ENCODE results near the gene INPP4B.
A peak's percentile ranks its signal among the peaks of the same experiment; 100 is the strongest.

The INPP4B gene

DNA sequence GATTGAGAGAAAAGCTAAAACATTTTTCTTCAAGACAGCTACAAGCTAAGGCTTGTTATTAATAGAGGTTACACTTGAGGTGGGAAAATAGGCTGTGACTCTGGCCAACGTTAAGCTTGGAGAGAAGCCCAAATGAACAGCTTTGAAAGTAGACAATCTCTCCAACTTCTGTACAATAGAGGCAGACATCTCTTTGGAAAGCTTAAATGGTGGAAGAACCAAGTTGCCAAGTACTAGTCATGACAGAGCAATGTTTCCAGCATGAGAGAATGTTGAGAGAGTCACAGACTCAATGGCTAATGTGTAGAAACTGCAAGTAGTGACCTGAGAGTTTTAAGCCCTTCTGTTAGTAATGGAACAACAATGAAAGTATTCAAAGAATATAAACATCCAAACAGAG is 298.1 kb downstream of the INPP4B start:
- Histone ChIP-seq H3K79me1 (ENCODE audit: low read depth, low read length) (no peaks in the 10 kb centered on the region), H3K23ac (ENCODE audit: low read depth, low read length, poor library complexity) (no peak overlapping the region), H4K8ac (ENCODE audit: low read depth, low read length) (no peak overlapping the region), H3K4me2 (ENCODE audit: insufficient read depth, low read length, poor library complexity, severe bottlenecking) (no peak overlapping the region), H4K91ac (ENCODE audit: low read depth, low read length, poor library complexity) (no peak overlapping the region), H3K9ac (ENCODE audit: low read depth, low read length, poor library complexity) (no peak overlapping the region), H3K27ac (replicated peaks; ENCODE audit: low read length) (no peak overlapping the region), H3K9me3 (replicated peaks in 1 of 2; ENCODE audit: control insufficient read depth in 2 of 2, insufficient read depth in 1 of 2, low read depth in 1 of 2, low read length in 2 of 2) (no peaks in the 10 kb centered on the region), H3K4me1 (ENCODE audit: control insufficient read depth in 2 of 2, insufficient read depth in 1 of 2, low read depth in 1 of 2, low read length in 2 of 2) (peaks cover 4 to 5% of the 10 kb centered on the region in 2 donors), H3K36me3 (replicated peaks in 1 of 2; ENCODE audit: control insufficient read depth in 2 of 2, insufficient read depth in 2 of 2, low read length in 2 of 2) (no peaks in the 10 kb centered on the region), H2BK120ac (ENCODE audit: low read depth, low read length) (no peak overlapping the region), H3K18ac (ENCODE audit: low read length) (no peak overlapping the region), H2BK12ac (ENCODE audit: low read length) (no peak overlapping the region), H3K4ac (ENCODE audit: low read length) (no peak overlapping the region), H3K14ac (ENCODE audit: low read length) (no peak overlapping the region), H2AK5ac (ENCODE audit: low read depth, low read length) (no peak overlapping the region), H3K27me3 (ENCODE audit: control insufficient read depth in 3 of 3, insufficient read depth in 3 of 3, low read depth in 1 of 3, low read length in 3 of 3) (no peaks in the 10 kb centered on the region), H2AFZ (ENCODE audit: low read length) (no peak overlapping the region), H2BK15ac (ENCODE audit: low read length) (no peak overlapping the region), H2BK5ac (ENCODE audit: low read length) (no peak overlapping the region), H3K4me3 (ENCODE audit: low read length in 2 of 2) (no peak overlapping the region)
- WGBS, 2 donors (ENCODE audit: extremely low coverage in 2 of 2, insufficient read length in 2 of 2, insufficient replicate concordance in 1 of 2) = no CpG with 5 or more reads among the region's 1 CpG
- no peak for DNase-seq (ENCODE audit: low spot score)

DNA sequence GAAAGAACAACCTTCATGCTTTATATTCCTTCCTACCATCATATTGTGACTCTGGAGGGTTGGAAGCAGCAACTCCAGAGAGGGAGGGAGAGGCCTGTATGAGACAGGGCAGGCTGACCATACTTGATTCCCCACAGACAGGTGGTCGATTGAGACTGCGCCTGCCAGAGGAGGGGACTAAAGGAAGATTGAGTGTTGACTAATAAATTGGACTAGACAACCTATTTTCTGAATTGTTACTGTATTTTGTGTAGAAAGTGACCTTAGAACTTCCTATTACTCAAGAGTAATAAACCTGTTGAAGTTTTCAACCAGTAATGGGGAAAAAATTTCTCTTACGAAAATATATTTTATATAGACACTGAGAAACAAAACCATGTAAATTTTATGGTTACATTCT is 301.5 kb downstream of the INPP4B start:
- Histone ChIP-seq H3K27me3 (ENCODE audit: control insufficient read depth in 3 of 3, insufficient read depth in 3 of 3, low read depth in 1 of 3, low read length in 3 of 3) (no peaks in the 10 kb centered on the region), H2AFZ (ENCODE audit: low read length) (no peak overlapping the region), H2BK15ac (ENCODE audit: low read length) (no peak overlapping the region), H2BK120ac (ENCODE audit: low read depth, low read length) (no peak overlapping the region), H3K23ac (ENCODE audit: low read depth, low read length, poor library complexity) (no peak overlapping the region), H3K4me2 (ENCODE audit: insufficient read depth, low read length, poor library complexity, severe bottlenecking) (no peak overlapping the region), H3K27ac (replicated peaks; ENCODE audit: low read length) (no peak overlapping the region), H2BK5ac (ENCODE audit: low read length) (no peak overlapping the region), H3K14ac (ENCODE audit: low read length) (no peak overlapping the region), H3K36me3 (replicated peaks in 1 of 2; ENCODE audit: control insufficient read depth in 2 of 2, insufficient read depth in 2 of 2, low read length in 2 of 2) (no peaks in the 10 kb centered on the region), H2AK5ac (ENCODE audit: low read depth, low read length) (no peak overlapping the region), H3K79me1 (ENCODE audit: low read depth, low read length) (no peaks in the 10 kb centered on the region), H3K18ac (ENCODE audit: low read length) (no peak overlapping the region), H3K4ac (ENCODE audit: low read length) (no peak overlapping the region), H2BK12ac (ENCODE audit: low read length) (no peak overlapping the region), H4K8ac (ENCODE audit: low read depth, low read length) (no peak overlapping the region), H3K9ac (ENCODE audit: low read depth, low read length, poor library complexity) (no peak overlapping the region), H3K9me3 (replicated peaks in 1 of 2; ENCODE audit: control insufficient read depth in 2 of 2, insufficient read depth in 1 of 2, low read depth in 1 of 2, low read length in 2 of 2) (no peaks in the 10 kb centered on the region), H4K91ac (ENCODE audit: low read depth, low read length, poor library complexity) (no peak overlapping the region), H3K4me3 (ENCODE audit: low read length in 2 of 2) (no peak overlapping the region), H3K4me1 (ENCODE audit: control insufficient read depth in 2 of 2, insufficient read depth in 1 of 2, low read depth in 1 of 2, low read length in 2 of 2) (no peaks in the 10 kb centered on the region)
- no peak for DNase-seq (ENCODE audit: low spot score)
- WGBS, 2 donors (ENCODE audit: extremely low coverage in 2 of 2, insufficient read length in 2 of 2, insufficient replicate concordance in 1 of 2) = no CpG with 5 or more reads among the region's 3 CpGs

DNA sequence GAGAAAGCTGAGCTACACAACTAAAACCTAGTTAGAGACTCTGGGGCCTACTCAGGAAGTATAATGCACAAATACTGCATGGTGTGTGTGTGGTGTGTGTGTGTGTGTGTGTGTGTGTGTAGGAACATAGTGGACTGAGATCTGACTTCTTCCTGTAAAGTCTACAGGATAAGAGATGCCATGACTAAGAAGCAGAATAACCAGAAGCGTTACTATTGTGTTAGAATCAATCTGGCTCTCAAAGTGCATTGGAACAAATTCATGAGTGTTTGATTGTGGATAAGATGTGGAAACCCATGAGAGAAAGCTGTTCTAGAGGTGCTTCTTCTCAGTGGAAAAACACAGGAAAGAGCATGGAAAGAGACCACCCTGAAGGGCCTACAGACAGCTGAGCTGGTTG is 302.1 kb downstream of the INPP4B start:
- Histone ChIP-seq H4K8ac (ENCODE audit: low read depth, low read length) (no peak overlapping the region), H2BK5ac (ENCODE audit: low read length) (no peak overlapping the region), H3K4me1 (ENCODE audit: control insufficient read depth in 2 of 2, insufficient read depth in 1 of 2, low read depth in 1 of 2, low read length in 2 of 2) (no peaks in the 10 kb centered on the region), H4K91ac (ENCODE audit: low read depth, low read length, poor library complexity) (no peak overlapping the region), H3K9me3 (replicated peaks in 1 of 2; ENCODE audit: control insufficient read depth in 2 of 2, insufficient read depth in 1 of 2, low read depth in 1 of 2, low read length in 2 of 2) (no peaks in the 10 kb centered on the region), H3K27me3 (ENCODE audit: control insufficient read depth in 3 of 3, insufficient read depth in 3 of 3, low read depth in 1 of 3, low read length in 3 of 3) (no peaks in the 10 kb centered on the region), H3K4ac (ENCODE audit: low read length) (no peak overlapping the region), H3K27ac (replicated peaks; ENCODE audit: low read length) (no peak overlapping the region), H3K79me1 (ENCODE audit: low read depth, low read length) (no peaks in the 10 kb centered on the region), H3K18ac (ENCODE audit: low read length) (no peak overlapping the region), H3K4me2 (ENCODE audit: insufficient read depth, low read length, poor library complexity, severe bottlenecking) (no peak overlapping the region), H2AK5ac (ENCODE audit: low read depth, low read length) (no peak overlapping the region), H3K14ac (ENCODE audit: low read length) (no peak overlapping the region), H3K23ac (ENCODE audit: low read depth, low read length, poor library complexity) (no peak overlapping the region), H2BK12ac (ENCODE audit: low read length) (no peak overlapping the region), H3K4me3 (ENCODE audit: low read length in 2 of 2) (no peak overlapping the region), H2AFZ (ENCODE audit: low read length) (peak overlapping the region; percentile 56), H2BK120ac (ENCODE audit: low read depth, low read length) (no peak overlapping the region), H3K9ac (ENCODE audit: low read depth, low read length, poor library complexity) (no peak overlapping the region), H3K36me3 (replicated peaks in 1 of 2; ENCODE audit: control insufficient read depth in 2 of 2, insufficient read depth in 2 of 2, low read length in 2 of 2) (no peaks in the 10 kb centered on the region), H2BK15ac (ENCODE audit: low read length) (no peak overlapping the region)
- no peak for DNase-seq (ENCODE audit: low spot score)
- no CpG with 5 or more reads among the region's 1 CpG for WGBS, 2 donors (ENCODE audit: extremely low coverage in 2 of 2, insufficient read length in 2 of 2, insufficient replicate concordance in 1 of 2)

DNA sequence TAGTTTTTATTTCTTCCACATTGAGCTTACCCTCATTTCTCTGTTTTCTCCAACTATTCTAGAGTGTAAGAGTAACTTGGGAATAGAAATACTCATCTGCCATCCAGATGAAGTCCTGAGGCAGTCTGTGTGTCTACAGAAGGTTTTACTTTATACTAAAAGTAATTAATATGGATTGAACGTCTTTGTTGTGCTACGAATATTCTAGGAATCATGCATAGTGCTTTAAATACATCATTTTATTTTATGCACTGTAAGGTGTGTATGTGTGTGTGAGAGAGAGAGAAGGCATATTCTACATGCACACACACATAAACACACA is 305.7 kb downstream of the INPP4B start:
- H3K14ac ChIP-seq (ENCODE audit: low read length) = no peak overlapping the region
- no peaks in the 10 kb centered on the region for H3K27me3 ChIP-seq (ENCODE audit: control insufficient read depth in 3 of 3, insufficient read depth in 3 of 3, low read depth in 1 of 3, low read length in 3 of 3)
- no peak overlapping the region for H2BK5ac ChIP-seq (ENCODE audit: low read length)
- H3K4me1 ChIP-seq (ENCODE audit: control insufficient read depth in 2 of 2, insufficient read depth in 1 of 2, low read depth in 1 of 2, low read length in 2 of 2) = peaks cover 0 to 1% of the 10 kb centered on the region in 2 donors
- no peaks in the 10 kb centered on the region for H3K9me3 ChIP-seq (replicated peaks in 1 of 2; ENCODE audit: control insufficient read depth in 2 of 2, insufficient read depth in 1 of 2, low read depth in 1 of 2, low read length in 2 of 2)
- H3K4me2 ChIP-seq (ENCODE audit: insufficient read depth, low read length, poor library complexity, severe bottlenecking) = no peak overlapping the region
- H2BK120ac ChIP-seq (ENCODE audit: low read depth, low read length) = no peak overlapping the region
- H3K4me3 ChIP-seq (ENCODE audit: low read length in 2 of 2) = no peak overlapping the region
- no peaks in the 10 kb centered on the region for H3K79me1 ChIP-seq (ENCODE audit: low read depth, low read length)
- no peak overlapping the region for H2BK15ac ChIP-seq (ENCODE audit: low read length)
- no peaks in the 10 kb centered on the region for H3K36me3 ChIP-seq (replicated peaks in 1 of 2; ENCODE audit: control insufficient read depth in 2 of 2, insufficient read depth in 2 of 2, low read length in 2 of 2)
- no peak overlapping the region for H3K27ac ChIP-seq (replicated peaks; ENCODE audit: low read length)
- H2AFZ ChIP-seq (ENCODE audit: low read length) = no peak overlapping the region
- H3K9ac ChIP-seq (ENCODE audit: low read depth, low read length, poor library complexity) = no peak overlapping the region
- H3K4ac ChIP-seq (ENCODE audit: low read length) = no peak overlapping the region
- WGBS, 2 donors (ENCODE audit: extremely low coverage in 2 of 2, insufficient read length in 2 of 2, insufficient replicate concordance in 1 of 2) = no CpG with 5 or more reads among the region's 2 CpGs
- no peak overlapping the region for H3K23ac ChIP-seq (ENCODE audit: low read depth, low read length, poor library complexity)
- no peak for DNase-seq (ENCODE audit: low spot score)
- H3K18ac ChIP-seq (ENCODE audit: low read length) = no peak overlapping the region
- H2AK5ac ChIP-seq (ENCODE audit: low read depth, low read length) = no peak overlapping the region
- no peak overlapping the region for H2BK12ac ChIP-seq (ENCODE audit: low read length)
- no peak overlapping the region for H4K91ac ChIP-seq (ENCODE audit: low read depth, low read length, poor library complexity)
- no peak overlapping the region for H4K8ac ChIP-seq (ENCODE audit: low read depth, low read length)
